ENCODE measurements around the gene STXBP6.

The STXBP6 gene

GRCh38 chr14:25050269-25051150 is 563 bp upstream of the STXBP6 start:
- DNase-seq (ENCODE audit: insufficient read length), result no peak

GRCh38 chr14:25049093-25049567 is 817 bp downstream of the STXBP6 start:
- no peak for DNase-seq (ENCODE audit: insufficient read length)
- no peak for TF ChIP-seq TAF1 (IDR thresholded peaks at IDR 0.05; ENCODE audit: borderline replicate concordance, low read depth, low read length)
- no peak for TF ChIP-seq POLR2A (IDR thresholded peaks at IDR 0.05; ENCODE audit: low read depth, low read length)

More at GRCh38 chr14:25050269-25051150, 563 bp upstream of the STXBP6 start:
- no peak for FAIRE-seq
- TF ChIP-seq POLR2AphosphoS5 (IDR thresholded peaks at IDR 0.05; ENCODE audit: low read depth, low read length) (no peak), TAF1 (IDR thresholded peaks at IDR 0.05; ENCODE audit: borderline replicate concordance, low read depth, low read length) (no peak), POLR2A (IDR thresholded peaks at IDR 0.05; ENCODE audit: low read depth, low read length) (no peak)

GRCh38 chr14:25048170-25049016 is 1.6 kb downstream of the STXBP6 start:
- TF ChIP-seq POLR2A (IDR thresholded peaks at IDR 0.05; ENCODE audit: low read depth, low read length) (no peak), TAF1 (IDR thresholded peaks at IDR 0.05; ENCODE audit: borderline replicate concordance, low read depth, low read length) (no peak), POLR2AphosphoS5 (IDR thresholded peaks at IDR 0.05; ENCODE audit: low read depth, low read length) (no peak)
- no peak for FAIRE-seq
- DNase-seq (ENCODE audit: insufficient read length), result no peak

More at GRCh38 chr14:25049093-25049567, 817 bp downstream of the STXBP6 start:
- FAIRE-seq, result no peak

GRCh38 chr14:25046301-25046943 is 3.5 kb downstream of the STXBP6 start:
- TF ChIP-seq POLR2AphosphoS5 (IDR thresholded peaks at IDR 0.05; ENCODE audit: low read depth, low read length) (no peak), POLR2A (IDR thresholded peaks at IDR 0.05; ENCODE audit: low read depth, low read length) (no peak), TAF1 (IDR thresholded peaks at IDR 0.05; ENCODE audit: borderline replicate concordance, low read depth, low read length) (no peak)
- DNase-seq (ENCODE audit: insufficient read length) (no peak), FAIRE-seq (no peak)

- no peak for TF ChIP-seq POLR2A (IDR thresholded peaks at IDR 0.05; ENCODE audit: low read depth, low read length)
- DNase-seq (ENCODE audit: insufficient read length) (no peak), FAIRE-seq (no peak)
Observed at GRCh38 chr14:25044106-25044698, 5.7 kb downstream of the STXBP6 start.

GRCh38 chr14:25042362-25043299 is 7.3 kb downstream of the STXBP6 start:
- DNase-seq (ENCODE audit: insufficient read length), result no peak
- TF ChIP-seq TAF1 (IDR thresholded peaks at IDR 0.05; ENCODE audit: borderline replicate concordance, low read depth, low read length) (no peak), POLR2A (IDR thresholded peaks at IDR 0.05; ENCODE audit: low read depth, low read length) (no peak), POLR2AphosphoS5 (IDR thresholded peaks at IDR 0.05; ENCODE audit: low read depth, low read length) (no peak)
- no peak for FAIRE-seq

GRCh38 chr14:25041898-25042297 is 8.0 kb downstream of the STXBP6 start:
- DNase-seq (ENCODE audit: insufficient read length) (no peak), FAIRE-seq (no peak)
- TF ChIP-seq POLR2AphosphoS5 (IDR thresholded peaks at IDR 0.05; ENCODE audit: low read depth, low read length) (no peak), TAF1 (IDR thresholded peaks at IDR 0.05; ENCODE audit: borderline replicate concordance, low read depth, low read length) (no peak), POLR2A (IDR thresholded peaks at IDR 0.05; ENCODE audit: low read depth, low read length) (no peak)

- no peak for FAIRE-seq
- no peak for TF ChIP-seq POLR2AphosphoS5 (IDR thresholded peaks at IDR 0.05; ENCODE audit: low read depth, low read length)
- no peak for TF ChIP-seq TAF1 (IDR thresholded peaks at IDR 0.05; ENCODE audit: borderline replicate concordance, low read depth, low read length)
- no peak for TF ChIP-seq POLR2A (IDR thresholded peaks at IDR 0.05; ENCODE audit: low read depth, low read length)
- DNase-seq (ENCODE audit: insufficient read length), result no peak
Observed at GRCh38 chr14:25041484-25041883, 8.5 kb downstream of the STXBP6 start.

- DNase-seq (ENCODE audit: insufficient read length), result no peak
- TF ChIP-seq TAF1 (IDR thresholded peaks at IDR 0.05; ENCODE audit: borderline replicate concordance, low read depth, low read length), result no peak
- no peak for TF ChIP-seq POLR2A (IDR thresholded peaks at IDR 0.05; ENCODE audit: low read depth, low read length)
- no peak for TF ChIP-seq POLR2AphosphoS5 (IDR thresholded peaks at IDR 0.05; ENCODE audit: low read depth, low read length)
- no peak for FAIRE-seq
Observed at GRCh38 chr14:25039933-25040332, 10.0 kb downstream of the STXBP6 start.

GRCh38 chr14:25038044-25038668 is 11.8 kb downstream of the STXBP6 start:
- no peak for FAIRE-seq
- TF ChIP-seq POLR2A (IDR thresholded peaks at IDR 0.05; ENCODE audit: low read depth, low read length) (no peak), TAF1 (IDR thresholded peaks at IDR 0.05; ENCODE audit: borderline replicate concordance, low read depth, low read length) (no peak), POLR2AphosphoS5 (IDR thresholded peaks at IDR 0.05; ENCODE audit: low read depth, low read length) (no peak)
- DNase-seq (ENCODE audit: insufficient read length), result no peak

Data from GM12892 (cell line).